GM10266 (cell line): ENCODE data around the gene KRTAP1-5.
"Not testable (repeated sequence)": the region's sequence is repeated elsewhere in the genome, so short reads cannot be mapped to it uniquely, and the experiment has no call there.

Experiments
- DNase-seq: peaks from one replicate; pipeline ENCODE4 v3.0.0; 2012; ENCODE audit errors: extremely low spot score
- TF ChIP-seq, protein P1 (sequence below): IDR thresholded peaks from 2 replicates; pipeline ENCODE4 v1.5.1; 2012; ENCODE audit warnings: mild to moderate bottlenecking, low read depth; ENCODE audit not compliant: control insufficient read depth, insufficient read depth; ENCODE audit errors: missing control alignments

KRTAP1-5 gene

DNA sequence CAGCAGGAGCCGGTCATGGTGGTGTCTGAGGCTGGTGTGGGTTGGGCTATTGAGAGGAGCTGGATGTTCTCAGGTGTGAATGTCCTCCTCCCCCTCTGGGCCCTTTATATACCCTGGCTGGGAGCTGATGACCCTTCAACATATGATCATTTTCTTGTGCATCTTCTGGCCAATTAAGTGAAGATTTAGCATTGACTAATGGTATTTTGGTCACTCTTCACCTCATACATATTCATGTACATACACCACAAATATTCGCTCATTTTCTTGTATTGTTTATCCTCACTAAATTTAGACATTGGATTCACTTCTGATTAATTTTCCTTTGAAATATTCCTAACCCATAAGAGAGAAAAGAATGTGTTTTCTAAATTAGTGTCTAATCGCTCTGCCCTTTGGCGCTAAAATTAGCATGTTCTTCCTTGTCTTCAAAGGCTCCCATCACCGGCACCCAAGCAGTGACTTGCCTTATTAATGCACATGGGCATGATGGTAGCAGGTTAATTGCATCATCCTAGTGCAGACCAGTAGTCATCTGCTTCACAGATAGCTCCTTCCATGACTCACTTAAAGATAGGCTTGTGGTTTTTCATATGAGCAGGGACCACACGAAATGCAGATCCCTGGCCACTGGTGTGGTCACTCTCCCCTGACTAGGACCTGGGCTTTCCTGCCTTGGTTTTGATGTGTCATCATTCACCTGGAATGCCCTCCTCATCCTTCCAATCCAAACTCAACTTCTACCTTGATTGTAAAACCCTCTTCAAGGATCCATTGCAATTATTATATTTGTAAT is 39.0 kb upstream of the KRTAP1-5 start, which contains the start of gene KRTAP2-4:
KRTAP2-4 (minus strand) TSS at position 51 of the 796 bp plus-strand sequence; CDS start at position 17, 34 bp downstream.
- TF ChIP-seq, protein P1, sequence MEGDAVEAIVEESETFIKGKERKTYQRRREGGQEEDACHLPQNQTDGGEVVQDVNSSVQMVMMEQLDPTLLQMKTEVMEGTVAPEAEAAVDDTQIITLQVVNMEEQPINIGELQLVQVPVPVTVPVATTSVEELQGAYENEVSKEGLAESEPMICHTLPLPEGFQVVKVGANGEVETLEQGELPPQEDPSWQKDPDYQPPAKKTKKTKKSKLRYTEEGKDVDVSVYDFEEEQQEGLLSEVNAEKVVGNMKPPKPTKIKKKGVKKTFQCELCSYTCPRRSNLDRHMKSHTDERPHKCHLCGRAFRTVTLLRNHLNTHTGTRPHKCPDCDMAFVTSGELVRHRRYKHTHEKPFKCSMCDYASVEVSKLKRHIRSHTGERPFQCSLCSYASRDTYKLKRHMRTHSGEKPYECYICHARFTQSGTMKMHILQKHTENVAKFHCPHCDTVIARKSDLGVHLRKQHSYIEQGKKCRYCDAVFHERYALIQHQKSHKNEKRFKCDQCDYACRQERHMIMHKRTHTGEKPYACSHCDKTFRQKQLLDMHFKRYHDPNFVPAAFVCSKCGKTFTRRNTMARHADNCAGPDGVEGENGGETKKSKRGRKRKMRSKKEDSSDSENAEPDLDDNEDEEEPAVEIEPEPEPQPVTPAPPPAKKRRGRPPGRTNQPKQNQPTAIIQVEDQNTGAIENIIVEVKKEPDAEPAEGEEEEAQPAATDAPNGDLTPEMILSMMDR = no peak
- DNase-seq = no peak

DNA sequence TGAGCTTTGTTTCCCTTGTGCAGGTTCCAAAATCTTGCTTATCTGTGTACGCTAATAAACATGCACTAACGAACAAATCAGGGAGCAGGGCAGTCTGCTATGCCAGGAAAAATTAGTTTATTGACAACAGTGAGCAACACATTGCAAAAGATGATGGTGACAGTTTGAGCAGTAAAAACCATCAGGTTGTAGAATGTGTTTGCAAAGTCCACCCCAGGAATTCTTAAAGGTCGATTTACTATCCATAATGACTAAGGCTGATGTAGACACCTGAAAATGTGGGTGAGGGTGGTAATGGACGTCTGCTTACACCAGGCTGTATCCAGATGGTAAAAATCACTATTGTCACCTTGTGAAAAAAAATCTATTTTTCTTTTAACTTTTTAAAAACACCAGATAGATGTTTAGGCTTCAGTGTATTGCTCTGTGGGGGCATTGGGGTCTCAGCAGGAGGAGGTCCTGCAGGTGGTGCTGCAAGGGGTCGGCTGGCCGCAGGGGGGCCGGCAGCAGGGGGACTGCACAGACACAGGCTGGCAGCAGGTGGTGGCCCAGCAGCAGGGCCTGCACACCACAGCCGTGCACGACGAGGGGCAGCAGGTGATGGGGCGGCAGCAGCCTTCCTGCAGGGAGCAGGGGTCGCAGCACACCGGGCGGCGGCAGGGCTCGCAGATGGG is 38.1 kb upstream of the KRTAP1-5 start:
- not testable (repeated sequence) for DNase-seq

DNA sequence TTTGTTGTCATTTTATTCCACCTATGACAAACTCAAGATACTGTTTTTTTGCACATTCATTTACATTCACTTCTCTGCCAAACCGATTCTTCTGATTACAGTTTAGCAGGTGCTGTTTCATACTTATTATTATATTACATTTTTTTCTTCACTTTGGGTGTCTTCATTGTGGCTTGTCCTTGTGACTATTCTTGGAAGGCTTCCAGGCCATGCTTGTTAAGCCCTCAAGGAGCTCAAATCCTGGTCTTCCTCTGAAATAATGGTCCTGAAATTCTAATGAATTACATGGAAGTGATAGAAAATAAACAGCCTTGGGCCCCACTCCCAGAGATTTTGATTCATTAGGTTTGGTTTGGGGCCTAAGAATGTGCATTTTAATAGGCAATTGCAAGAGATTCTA is 37.3 kb upstream of the KRTAP1-5 start:
- TF ChIP-seq, protein P1 = no peak
- no peak for DNase-seq

DNA sequence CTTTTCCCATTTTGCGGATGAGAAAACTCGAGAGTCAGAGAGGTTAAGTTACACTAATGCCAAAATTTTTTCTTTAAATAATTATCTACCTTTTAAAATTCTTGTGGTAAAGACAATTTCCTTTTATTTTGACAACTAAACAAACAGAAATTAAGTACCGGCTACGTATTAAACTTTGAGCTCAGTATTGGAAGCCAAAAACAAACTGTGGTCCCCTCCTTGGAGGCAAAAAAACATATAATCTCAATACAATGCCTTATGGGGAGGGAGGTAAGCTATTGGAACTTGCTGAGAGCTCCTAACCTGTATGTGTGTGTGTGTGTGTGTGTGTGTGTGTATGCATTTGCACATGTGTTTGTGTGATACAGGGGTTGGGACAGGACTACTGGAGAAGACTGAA is 36.4 kb upstream of the KRTAP1-5 start:
- DNase-seq = no peak
- TF ChIP-seq, protein P1 = no peak

DNA sequence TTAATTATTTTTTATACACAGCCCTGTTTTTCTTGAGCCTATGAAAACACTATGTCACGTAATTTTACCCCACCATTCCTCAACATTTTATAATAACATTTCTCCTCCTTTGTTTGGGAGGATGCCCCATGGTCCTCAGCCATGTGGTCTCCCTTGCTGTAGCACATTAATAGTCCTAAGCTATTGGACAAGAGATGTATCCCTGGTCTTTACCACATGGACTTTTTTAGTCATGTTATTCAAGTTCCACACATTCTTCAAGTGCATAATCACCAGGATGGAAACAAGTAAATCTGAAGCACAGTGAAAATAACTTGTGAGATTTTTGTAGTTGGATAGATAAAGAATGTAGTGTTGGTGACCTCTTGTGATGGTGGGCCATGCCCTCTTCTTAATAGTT is 35.0 kb upstream of the KRTAP1-5 start:
- no peak for DNase-seq
- TF ChIP-seq, protein P1 = no peak

DNA sequence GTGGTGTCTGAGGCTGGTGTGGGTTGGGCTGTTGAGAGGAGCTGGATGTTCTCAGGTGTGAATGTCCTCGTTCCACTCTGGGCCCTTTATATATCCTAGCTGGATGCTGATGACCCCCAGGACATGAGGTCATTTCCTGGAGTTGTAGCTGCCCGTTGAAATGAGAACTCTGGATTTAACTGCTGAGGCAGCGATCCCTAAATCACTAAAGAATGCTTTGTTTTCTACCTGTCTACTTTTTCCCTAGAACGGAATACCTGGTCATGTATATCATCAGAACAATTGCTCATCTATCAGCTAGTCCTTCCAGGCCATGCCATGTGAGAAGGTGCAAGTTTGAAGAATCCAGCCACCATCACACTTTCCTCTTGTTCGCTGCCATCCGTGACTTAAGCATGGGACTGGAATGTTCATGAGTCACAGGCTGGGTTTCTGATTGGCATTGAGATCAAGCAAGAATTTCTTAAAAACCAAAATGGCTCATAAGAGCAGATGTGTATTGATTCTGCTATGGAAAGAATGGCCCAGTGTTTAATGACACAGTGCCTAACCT is 33.1 kb upstream of the KRTAP1-5 start, which contains the start of gene KRTAP2-3:
KRTAP2-3 (minus strand) TSS at position 63 of the 553 bp plus-strand sequence. CDS start 64 bp downstream, outside the sequence.
- no peak for DNase-seq
- TF ChIP-seq, protein P1 = no peak

DNA sequence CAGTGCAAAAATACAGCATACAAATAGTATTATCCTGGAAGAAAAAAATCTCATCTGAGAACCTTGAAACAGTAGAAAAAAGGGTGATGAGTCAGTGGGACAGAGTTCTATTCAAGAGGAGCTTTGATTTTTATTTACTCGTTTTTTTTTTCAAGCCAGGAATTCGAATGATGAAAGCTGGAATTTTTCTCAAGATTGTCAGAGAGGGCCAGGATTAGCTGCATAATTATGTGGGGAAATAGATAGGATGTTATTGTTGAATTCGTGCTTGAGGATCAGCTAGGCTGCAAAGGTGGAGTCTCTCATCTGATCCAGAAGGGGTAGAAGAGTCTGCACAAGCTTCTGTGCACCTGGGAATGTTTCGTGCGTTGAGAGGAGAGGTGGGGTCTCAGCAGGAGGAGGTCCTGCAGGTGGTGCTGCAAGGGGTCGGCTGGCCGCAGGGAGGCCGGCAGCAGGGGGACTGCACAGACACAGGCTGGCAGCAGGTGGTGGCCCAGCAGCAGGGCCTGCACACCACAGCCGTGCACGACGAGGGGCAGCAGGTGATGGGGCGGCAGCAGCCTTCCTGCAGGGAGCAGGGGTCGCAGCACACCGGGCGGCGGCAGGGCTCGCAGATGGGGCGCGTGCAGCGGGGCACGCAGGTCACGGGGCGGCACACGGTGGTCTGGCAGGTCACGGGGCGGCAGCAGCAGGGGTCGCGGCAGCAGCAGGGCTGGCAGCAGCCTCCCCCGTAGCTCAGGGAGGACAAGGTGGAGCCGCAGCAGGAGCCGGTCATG is 32.5 kb upstream of the KRTAP1-5 start:
- not testable (repeated sequence) for DNase-seq
